Loucy (cell line): ENCODE results near the gene CACNA2D3.

Source experiments
- H2AFZ ChIP-seq: fragments of 200-600 bp; sonication (generic); 2 replicates; pipeline ENCODE4 v1.6.0; 2016; ENCODE audit warnings: antibody characterized with exemption, mild to moderate bottlenecking, low read length, moderate library complexity
- H3F3A ChIP-seq: fragments of 200-600 bp; 2 replicates; pipeline ENCODE4 v1.6.0; 2016; ENCODE audit warnings: antibody characterized with exemption, low read depth, mild to moderate bottlenecking
- H3K27me3 ChIP-seq: fragments of 200-600 bp; sonication (generic); 2 replicates; pipeline ENCODE4 v1.6.1; 2014; ENCODE audit warnings: low read length, mild to moderate bottlenecking; ENCODE audit not compliant: insufficient read depth, poor library complexity, severe bottlenecking
- H3K36me3 ChIP-seq: fragments of 200-600 bp; sonication (generic); 2 replicates; pipeline ENCODE4 v1.6.1; 2016; ENCODE audit warnings: low read length; ENCODE audit not compliant: insufficient read depth
- H3K4me1 ChIP-seq: fragments of 200-600 bp; sonication (generic); 2 replicates; pipeline ENCODE4 v1.5.1; 2014; ENCODE audit warnings: low read length, mild to moderate bottlenecking; ENCODE audit not compliant: insufficient read depth, poor library complexity, severe bottlenecking
- H3K4me2 ChIP-seq: fragments of 200-600 bp; sonication (generic); 2 replicates; pipeline ENCODE4 v1.6.0; 2014; ENCODE audit warnings: antibody characterized with exemption, low read length, low read depth, mild to moderate bottlenecking; ENCODE audit not compliant: poor library complexity, severe bottlenecking
- H3K4me3 ChIP-seq: fragments of 200-600 bp; sonication (generic); 2 replicates; pipeline ENCODE4 v1.5.1; 2014; ENCODE audit warnings: low read length, mild to moderate bottlenecking, mixed read lengths; ENCODE audit not compliant: poor library complexity, severe bottlenecking
- H3K79me2 ChIP-seq: fragments of 200-600 bp; sonication (generic); 2 replicates; pipeline ENCODE4 v1.6.1; 2014; ENCODE audit warnings: low read length; ENCODE audit not compliant: insufficient read depth
- H3K9ac ChIP-seq: fragments of 200-600 bp; sonication (generic); 2 replicates; pipeline ENCODE4 v1.6.0; 2014; ENCODE audit warnings: mild to moderate bottlenecking, low read depth, low read length, moderate library complexity; ENCODE audit not compliant: poor library complexity, severe bottlenecking
- H3K9me2 ChIP-seq: fragments of 200-600 bp; sonication (generic); replicated peaks from 2 replicates; pipeline ENCODE4 v1.6.1; 2016; ENCODE audit warnings: low read depth, low read length, mixed read lengths
- H3K9me3 ChIP-seq: fragments of 200-600 bp; sonication (generic); 2 replicates; pipeline ENCODE4 v1.6.1; 2014; ENCODE audit warnings: mild to moderate bottlenecking, antibody characterized with exemption, low read length, low read depth; ENCODE audit not compliant: insufficient read depth
- H4K20me1 ChIP-seq: fragments of 200-600 bp; sonication (generic); 2 replicates; pipeline ENCODE4 v1.6.0; 2014; ENCODE audit warnings: antibody characterized with exemption, low read length, mild to moderate bottlenecking; ENCODE audit not compliant: insufficient read depth, poor library complexity, severe bottlenecking
- EZH2phosphoT487 ChIP-seq: fragments of 200-600 bp; IDR thresholded peaks from 2 replicates; pipeline ENCODE4 v1.6.1; 2018; ENCODE audit warnings: antibody characterized with exemption, mild to moderate bottlenecking, moderate library complexity, borderline replicate concordance
- TF ChIP-seq, protein P1 (sequence below): fragments of 200-600 bp; sonication (generic); conservative IDR thresholded peaks from 2 replicates; pipeline ENCODE4 v1.5.1; 2014; ENCODE audit warnings: mild to moderate bottlenecking, antibody characterized with exemption, low read length

The CACNA2D3 gene

DNA sequence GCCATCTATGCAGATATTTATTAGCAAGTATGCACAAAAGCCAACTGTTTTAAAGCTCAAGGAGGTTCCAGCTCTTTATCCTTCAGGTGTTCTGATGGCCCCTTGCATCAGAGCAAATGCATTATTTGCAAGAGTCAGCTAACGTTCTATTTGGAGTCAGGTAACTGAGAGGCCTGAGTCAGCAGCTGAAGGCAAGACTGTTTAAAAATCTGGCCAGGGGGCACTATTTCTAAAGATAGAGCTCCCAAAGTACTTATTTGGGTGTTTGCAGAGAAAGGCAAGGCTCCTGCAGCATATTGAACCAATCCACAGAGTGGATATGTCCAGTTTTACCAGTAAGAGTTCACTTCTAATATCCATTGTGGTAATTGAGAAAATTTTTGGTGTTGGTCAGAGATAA lies 659.4 kb downstream of the CACNA2D3 start:
- Histone ChIP-seq H3F3A (no peaks in the 10 kb centered on the region), H3K27me3 (no peaks in the 10 kb centered on the region), H3K36me3 (no peaks in the 10 kb centered on the region), H2AFZ (no peak overlapping the region), H3K9ac (no peak overlapping the region), H3K4me1 (no peaks in the 10 kb centered on the region), H3K4me2 (no peak overlapping the region), H3K9me3 (no peaks in the 10 kb centered on the region), H4K20me1 (no peaks in the 10 kb centered on the region), H3K9me2 (no peaks in the 10 kb centered on the region), H3K79me2 (no peaks in the 10 kb centered on the region), H3K4me3 (no peak overlapping the region)
- no peak for TF ChIP-seq EZH2phosphoT487
- TF ChIP-seq, protein P1, sequence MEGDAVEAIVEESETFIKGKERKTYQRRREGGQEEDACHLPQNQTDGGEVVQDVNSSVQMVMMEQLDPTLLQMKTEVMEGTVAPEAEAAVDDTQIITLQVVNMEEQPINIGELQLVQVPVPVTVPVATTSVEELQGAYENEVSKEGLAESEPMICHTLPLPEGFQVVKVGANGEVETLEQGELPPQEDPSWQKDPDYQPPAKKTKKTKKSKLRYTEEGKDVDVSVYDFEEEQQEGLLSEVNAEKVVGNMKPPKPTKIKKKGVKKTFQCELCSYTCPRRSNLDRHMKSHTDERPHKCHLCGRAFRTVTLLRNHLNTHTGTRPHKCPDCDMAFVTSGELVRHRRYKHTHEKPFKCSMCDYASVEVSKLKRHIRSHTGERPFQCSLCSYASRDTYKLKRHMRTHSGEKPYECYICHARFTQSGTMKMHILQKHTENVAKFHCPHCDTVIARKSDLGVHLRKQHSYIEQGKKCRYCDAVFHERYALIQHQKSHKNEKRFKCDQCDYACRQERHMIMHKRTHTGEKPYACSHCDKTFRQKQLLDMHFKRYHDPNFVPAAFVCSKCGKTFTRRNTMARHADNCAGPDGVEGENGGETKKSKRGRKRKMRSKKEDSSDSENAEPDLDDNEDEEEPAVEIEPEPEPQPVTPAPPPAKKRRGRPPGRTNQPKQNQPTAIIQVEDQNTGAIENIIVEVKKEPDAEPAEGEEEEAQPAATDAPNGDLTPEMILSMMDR: no peak

DNA sequence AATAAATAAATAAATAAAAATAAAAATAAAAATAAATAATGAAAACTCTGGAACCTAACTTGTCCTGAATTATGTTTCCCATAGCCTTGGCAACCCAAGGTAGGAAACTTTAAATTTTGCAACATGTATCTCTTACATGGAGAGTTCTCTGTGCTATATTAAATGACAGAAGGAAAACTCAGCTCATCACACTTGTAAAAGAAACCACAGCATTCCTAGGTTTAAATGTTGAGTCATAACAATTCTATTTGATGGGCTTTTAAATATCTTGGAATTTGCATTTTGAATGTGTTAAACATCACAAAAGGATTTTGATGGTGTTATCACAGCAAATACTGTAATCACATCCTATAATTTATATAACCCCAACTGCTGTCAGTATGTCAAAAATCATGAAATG lies 661.3 kb downstream of the CACNA2D3 start:
- H3K4me1 ChIP-seq: no peaks in the 10 kb centered on the region
- no peaks in the 10 kb centered on the region for H3K9me2 ChIP-seq
- no peak overlapping the region for H3K4me3 ChIP-seq
- no peaks in the 10 kb centered on the region for H3K79me2 ChIP-seq
- H3K9ac ChIP-seq: no peak overlapping the region
- H4K20me1 ChIP-seq: no peaks in the 10 kb centered on the region
- H3F3A ChIP-seq: no peaks in the 10 kb centered on the region
- no peak overlapping the region for H3K4me2 ChIP-seq
- no peaks in the 10 kb centered on the region for H3K9me3 ChIP-seq
- TF ChIP-seq, protein P1: no peak
- no peak for TF ChIP-seq EZH2phosphoT487
- no peaks in the 10 kb centered on the region for H3K27me3 ChIP-seq
- H3K36me3 ChIP-seq: no peaks in the 10 kb centered on the region
- H2AFZ ChIP-seq: no peak overlapping the region

DNA sequence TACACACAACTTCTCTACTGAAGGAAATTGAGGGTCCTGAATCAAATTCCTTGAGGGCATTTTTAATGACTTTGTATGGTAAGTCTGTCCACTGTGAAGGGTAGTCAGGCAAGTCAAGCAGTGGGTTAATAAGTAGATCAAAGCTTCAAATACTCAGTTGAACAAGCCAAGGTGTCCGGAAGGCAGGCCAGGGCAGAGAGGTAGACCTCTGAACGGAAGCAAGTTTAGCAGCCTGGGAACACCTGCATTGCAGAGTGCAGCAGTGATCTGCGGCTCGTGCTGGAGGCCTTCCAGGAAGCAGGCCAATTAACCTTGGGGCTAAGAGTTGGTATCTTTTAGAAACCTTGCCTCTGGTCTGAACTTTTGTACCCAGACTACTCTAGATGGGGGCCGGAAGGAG lies 661.7 kb downstream of the CACNA2D3 start:
- Histone ChIP-seq H3K9me2 (no peaks in the 10 kb centered on the region), H4K20me1 (no peaks in the 10 kb centered on the region), H3K79me2 (no peaks in the 10 kb centered on the region), H3K4me2 (no peak overlapping the region), H3K9ac (no peak overlapping the region), H2AFZ (no peak overlapping the region), H3K4me3 (no peak overlapping the region), H3F3A (no peaks in the 10 kb centered on the region), H3K36me3 (no peaks in the 10 kb centered on the region), H3K27me3 (no peaks in the 10 kb centered on the region), H3K9me3 (no peaks in the 10 kb centered on the region), H3K4me1 (no peaks in the 10 kb centered on the region)
- TF ChIP-seq EZH2phosphoT487: no peak
- TF ChIP-seq, protein P1: no peak
